Stimulated activated effector memory CD8-positive, alpha-beta T cell treated with anti-CD3 and anti-CD28 coated beads, Interleukin-12 subunit alpha, Interleukin-12 subunit beta, amount 100 ng/mL, for 72 hours (primary cell): ENCODE results near the gene OR10G2.
"Not testable (repeated sequence)": the region's sequence is repeated elsewhere in the genome, so short reads cannot be mapped to it uniquely, and the experiment has no call there.

Source experiments
- ATAC-seq: fragments of 150-1000 bp; cut with Tn5 transposase; 2 replicates; pipeline ENCODE4 v1.10.0; 2021
- DNase-seq, 2 donors: peaks; one replicate each; pipeline ENCODE4 v3.0.0; 2021 to 2022; ENCODE audit warnings: low spot score in 2 of 2
- H3K27ac Mint-ChIP-seq: one replicate; pipeline ENCODE4 v1.8.0; 2022; ENCODE audit warnings: mild to moderate bottlenecking, mixed read lengths
- H3K36me3 Mint-ChIP-seq: one replicate; pipeline ENCODE4 v1.8.0; 2022; ENCODE audit warnings: mild to moderate bottlenecking, mixed read lengths
- H3K4me1 Mint-ChIP-seq: one replicate; pipeline ENCODE4 v1.8.0; 2022; ENCODE audit warnings: mixed read lengths
- H3K4me3 Mint-ChIP-seq: one replicate; pipeline ENCODE4 v1.8.0; 2022; ENCODE audit warnings: mild to moderate bottlenecking, mixed read lengths
- H3K9me3 Mint-ChIP-seq: one replicate; pipeline ENCODE4 v1.8.0; 2022; ENCODE audit warnings: mixed read lengths

Gene OR10G2

GRCh38 chr14:21630503-21630902 lies 4.2 kb downstream of the OR10G2 start:
- H3K27ac Mint-ChIP-seq, DNase-seq, H3K4me3 Mint-ChIP-seq, H3K4me1 Mint-ChIP-seq, H3K36me3 Mint-ChIP-seq, H3K9me3 Mint-ChIP-seq, ATAC-seq: not testable (repeated sequence)

GRCh38 chr14:21626491-21627230 lies 8.1 kb downstream of the OR10G2 start:
- H3K4me3 Mint-ChIP-seq: no peak overlapping the region
- no peak for ATAC-seq
- no peaks in the 10 kb centered on the region for H3K9me3 Mint-ChIP-seq
- no peaks in the 10 kb centered on the region for H3K36me3 Mint-ChIP-seq
- H3K4me1 Mint-ChIP-seq: no peaks in the 10 kb centered on the region
- DNase-seq: no peak
- H3K27ac Mint-ChIP-seq: no peak overlapping the region

- no peak for DNase-seq
- Mint-ChIP-seq H3K4me1 (no peaks in the 10 kb centered on the region), H3K4me3 (no peak overlapping the region), H3K36me3 (no peaks in the 10 kb centered on the region), H3K27ac (no peak overlapping the region), H3K9me3 (no peaks in the 10 kb centered on the region)
- no peak for ATAC-seq
These were observed 17.1 kb downstream of the OR10G2 start for GRCh38 chr14:21617614-21618013.

- no peaks in the 10 kb centered on the region for H3K9me3 Mint-ChIP-seq
- DNase-seq (no peak), ATAC-seq (no peak)
- H3K4me3 Mint-ChIP-seq: no peak overlapping the region
- no peaks in the 10 kb centered on the region for H3K4me1 Mint-ChIP-seq
- H3K27ac Mint-ChIP-seq: no peak overlapping the region
- no peaks in the 10 kb centered on the region for H3K36me3 Mint-ChIP-seq
These were observed 20.5 kb downstream of the OR10G2 start for GRCh38 chr14:21614240-21614639.

- H3K4me3 Mint-ChIP-seq: no peak overlapping the region
- ATAC-seq: no peak
- no peaks in the 10 kb centered on the region for H3K4me1 Mint-ChIP-seq
These were observed 22.4 kb downstream of the OR10G2 start for GRCh38 chr14:21612324-21612723.

GRCh38 chr14:21602181-21602580 lies 32.6 kb downstream of the OR10G2 start:
- not testable (repeated sequence) for ATAC-seq, H3K9me3 Mint-ChIP-seq, H3K4me3 Mint-ChIP-seq, DNase-seq, H3K36me3 Mint-ChIP-seq, H3K4me1 Mint-ChIP-seq, H3K27ac Mint-ChIP-seq

More at GRCh38 chr14:21612324-21612723, 22.4 kb downstream of the OR10G2 start:
- H3K36me3 Mint-ChIP-seq: no peaks in the 10 kb centered on the region
- DNase-seq: no peak
- H3K27ac Mint-ChIP-seq: no peak overlapping the region
- H3K9me3 Mint-ChIP-seq: no peaks in the 10 kb centered on the region

- Mint-ChIP-seq H3K4me1 (no peaks in the 10 kb centered on the region), H3K4me3 (no peak overlapping the region), H3K36me3 (no peaks in the 10 kb centered on the region), H3K9me3 (peaks cover 14% of the 10 kb centered on the region), H3K27ac (no peak overlapping the region)
- no peak for DNase-seq
- no peak for ATAC-seq
These were observed 45.4 kb downstream of the OR10G2 start for GRCh38 chr14:21589317-21589716.
